CD4-positive, alpha-beta T cell treated with Interferon alpha-2 for 1 hour (primary cell): ENCODE measurements around the gene CDIP1.
"Not testable (repeated sequence)": the region's sequence is repeated elsewhere in the genome, so short reads cannot be mapped to it uniquely, and the experiment has no call there.

ENCODE experiments used
- DNase-seq, 2 donors: peaks; one replicate each; pipeline ENCODE4 v3.0.0-alpha.2; 2020 to 2022

Gene CDIP1

GRCh38 chr16:4538350-4539235 lies at the start of gene CDIP1:
TSS of gene CDIP1 (minus strand) at chr16:4538773. CDS start at chr16:4514130, 24,643 bp downstream.
- DNase-seq, result peak; percentile 96

DNA sequence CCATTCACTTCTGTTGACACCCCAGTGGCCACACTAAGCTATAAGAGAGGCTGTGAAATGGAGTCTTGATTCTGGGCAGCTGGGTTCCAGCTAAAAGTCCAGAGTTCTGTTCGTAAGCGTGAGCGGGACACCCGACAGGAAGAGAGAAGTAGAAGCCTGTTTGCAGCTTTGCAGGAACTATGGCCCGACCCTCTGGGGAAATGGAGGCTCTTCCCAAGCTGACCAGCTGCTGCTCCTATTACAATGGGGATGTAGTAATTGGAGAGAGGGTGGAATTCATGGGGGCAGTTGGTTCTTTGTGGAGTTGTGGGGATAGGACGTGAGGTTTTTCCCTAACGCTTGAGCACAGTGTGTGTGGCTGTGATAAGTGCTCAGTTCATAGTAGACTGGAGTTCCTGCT lies 47.7 kb upstream of the CDIP1 start:
- DNase-seq, result no peak

DNA sequence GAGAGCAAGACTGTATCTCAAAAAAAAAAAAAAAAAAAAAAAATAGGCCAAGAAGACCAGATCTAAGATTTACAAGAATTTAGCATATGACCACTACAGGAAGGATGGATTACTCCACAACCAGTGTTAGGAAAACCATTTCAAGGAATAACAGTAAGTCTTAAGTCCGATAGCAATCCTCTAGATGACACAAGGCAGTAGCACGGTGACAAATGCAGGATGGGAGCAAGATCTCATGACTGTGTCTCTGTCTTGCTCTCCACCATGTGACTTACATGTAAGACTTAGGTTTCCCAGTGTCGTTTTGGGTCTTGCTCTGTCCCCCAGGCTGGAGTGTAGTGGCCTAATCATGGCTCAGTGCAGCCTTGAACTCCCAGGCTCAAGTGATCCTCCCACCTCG lies 45.3 kb upstream of the CDIP1 start:
- DNase-seq, result no peak

GRCh38 chr16:4580250-4580649 lies 41.7 kb upstream of the CDIP1 start:
- no peak for DNase-seq

GRCh38 chr16:4578961-4579530 lies 40.5 kb upstream of the CDIP1 start:
- DNase-seq, result no peak

DNA sequence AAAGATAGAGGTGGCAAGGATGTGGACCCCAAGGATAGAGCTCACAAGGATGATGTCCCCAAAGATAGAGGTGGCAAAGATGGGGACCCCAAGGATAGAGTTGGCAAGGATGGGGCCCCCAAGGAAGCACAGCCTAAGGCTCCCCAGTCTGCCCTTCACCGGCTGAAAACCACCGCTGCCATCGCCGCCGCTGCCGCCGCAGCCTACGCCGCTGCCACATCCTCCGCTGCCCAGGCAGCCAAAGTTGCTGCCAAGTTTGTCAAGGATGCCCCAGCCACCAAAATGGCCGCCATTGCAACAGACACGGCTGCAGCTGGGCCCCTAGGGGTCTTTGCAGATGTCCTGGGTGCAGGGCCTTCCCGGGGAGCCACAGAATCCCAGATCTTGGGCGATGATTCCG lies 37.4 kb upstream of the CDIP1 start:
- no peak for DNase-seq

DNA sequence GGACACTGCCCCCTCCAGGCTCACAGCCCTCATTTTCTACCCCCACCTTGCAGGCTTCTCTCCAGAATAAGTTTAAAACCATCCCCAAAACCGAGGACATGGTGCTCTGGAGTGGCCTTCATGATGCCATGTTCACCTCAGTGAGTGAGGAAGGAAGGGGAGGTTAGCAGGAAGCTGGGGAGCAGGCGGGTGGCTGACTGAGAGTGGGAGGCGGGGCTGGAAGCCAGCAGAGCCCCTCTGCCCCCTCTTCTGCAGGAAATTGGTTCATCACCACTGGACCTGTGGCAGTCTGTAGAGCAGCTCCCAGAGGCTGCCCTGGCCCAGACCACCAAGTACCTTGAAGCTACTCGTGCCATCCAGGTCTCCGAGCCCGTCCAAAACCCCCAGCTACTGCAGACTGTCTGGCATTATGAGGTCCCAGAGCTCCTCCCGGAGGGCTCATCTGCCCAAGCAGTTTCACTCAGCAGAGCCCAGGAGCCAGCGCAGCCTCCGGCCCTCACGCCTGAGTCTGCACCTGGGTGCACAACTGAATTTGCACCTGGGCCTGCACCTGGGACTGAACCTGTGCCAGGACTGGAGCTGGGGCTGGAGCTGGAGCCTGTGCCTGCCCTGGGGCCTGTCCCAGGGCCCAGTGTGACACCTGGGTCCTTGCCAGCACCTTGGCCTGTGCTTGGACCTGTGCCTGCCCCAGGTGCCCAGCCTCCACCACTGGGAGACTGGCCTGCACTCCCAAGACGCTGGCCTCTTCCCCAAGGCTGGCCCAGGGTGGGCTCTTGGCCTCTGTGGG lies 36.5 kb upstream of the CDIP1 start:
- DNase-seq, result no peak

DNA sequence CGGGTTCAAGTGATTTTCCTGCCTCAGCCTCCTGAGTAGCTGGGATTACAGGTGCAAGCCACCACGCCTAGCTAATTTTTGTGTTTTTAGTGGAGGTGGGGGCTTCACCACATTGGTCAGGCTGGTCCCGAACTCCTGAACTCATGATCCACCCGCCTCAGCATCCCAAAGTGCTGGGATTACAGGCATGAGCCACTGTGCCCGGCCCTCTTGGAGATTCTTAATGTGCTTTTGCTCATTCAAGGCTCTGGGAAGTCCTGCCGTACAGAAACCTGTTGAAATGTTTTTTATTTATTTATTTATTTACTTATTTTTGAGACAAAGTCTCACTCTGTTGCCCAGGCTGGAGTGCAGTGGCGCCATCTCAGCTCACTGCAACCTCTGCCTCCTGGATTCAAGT lies 35.4 kb upstream of the CDIP1 start:
- not testable (repeated sequence) for DNase-seq

GRCh38 chr16:4572715-4573114 lies 34.1 kb upstream of the CDIP1 start:
- no peak for DNase-seq

GRCh38 chr16:4570688-4571321 lies 32.2 kb upstream of the CDIP1 start:
- DNase-seq, result no peak

DNA sequence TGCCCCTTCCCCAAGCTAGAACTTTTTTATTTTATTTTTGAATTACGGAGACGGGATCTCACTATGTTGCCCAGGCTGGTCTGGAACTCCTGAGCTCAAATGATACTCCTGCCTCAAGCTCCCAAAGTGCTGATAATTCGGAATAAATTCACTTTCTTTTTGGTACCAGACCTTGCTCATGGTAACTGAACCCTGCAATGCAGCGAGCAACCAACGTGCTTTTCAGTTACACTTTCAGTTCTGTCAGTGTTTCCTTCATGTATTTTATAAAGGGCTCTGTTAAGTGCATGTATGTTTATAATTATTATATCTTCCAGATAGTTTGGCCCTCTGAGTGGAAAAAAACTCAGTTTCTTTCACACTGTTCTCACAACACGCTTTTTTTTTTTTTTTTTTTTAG lies 31.5 kb upstream of the CDIP1 start:
- no peak for DNase-seq

- DNase-seq, result no peak
These were observed 27.6 kb upstream of the CDIP1 start for GRCh38 chr16:4566144-4566543.

GRCh38 chr16:4564661-4565267 lies 26.2 kb upstream of the CDIP1 start:
- DNase-seq, result no peak

DNA sequence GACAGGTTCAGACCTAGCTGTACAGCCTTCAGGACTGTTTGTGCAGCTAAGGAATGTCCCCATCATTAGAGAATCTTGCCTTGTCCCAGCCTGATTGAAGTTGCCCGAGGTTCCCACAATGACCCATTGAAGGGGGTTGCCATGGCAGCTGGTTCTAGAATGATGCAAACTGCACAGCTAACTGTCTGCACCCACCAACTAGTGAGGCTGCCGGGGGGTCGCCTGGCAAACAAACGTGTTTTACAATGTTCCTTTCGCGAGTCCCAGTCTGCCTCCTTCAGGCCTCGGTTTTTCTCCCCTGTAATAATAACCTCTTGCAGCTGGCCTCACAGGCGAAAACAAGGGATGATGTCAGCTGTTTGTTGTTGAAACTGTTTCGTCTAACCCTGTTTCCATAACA lies 23.0 kb upstream of the CDIP1 start:
- no peak for DNase-seq

DNA sequence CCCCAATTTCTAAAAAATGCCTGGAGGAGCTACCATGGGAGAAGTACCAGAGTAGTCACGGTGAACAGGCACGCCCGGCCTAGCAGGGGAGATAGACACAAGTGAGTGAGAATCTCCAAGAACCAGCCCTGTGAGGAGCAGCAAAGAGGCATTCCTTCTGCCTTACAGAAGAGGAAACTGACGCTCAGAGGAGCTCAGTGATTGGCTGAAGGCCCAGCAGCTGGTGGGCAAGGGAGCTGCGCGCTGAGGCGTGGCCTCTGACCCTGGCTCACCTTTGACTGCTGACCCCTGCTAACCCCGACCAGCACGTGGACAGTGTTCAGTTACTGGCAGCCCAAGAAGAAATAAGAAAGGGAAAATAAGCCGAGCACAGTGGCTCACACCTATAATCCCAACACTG lies 19.4 kb upstream of the CDIP1 start:
- no peak for DNase-seq

GRCh38 chr16:4556580-4556979 lies 18.0 kb upstream of the CDIP1 start:
- no peak for DNase-seq

DNA sequence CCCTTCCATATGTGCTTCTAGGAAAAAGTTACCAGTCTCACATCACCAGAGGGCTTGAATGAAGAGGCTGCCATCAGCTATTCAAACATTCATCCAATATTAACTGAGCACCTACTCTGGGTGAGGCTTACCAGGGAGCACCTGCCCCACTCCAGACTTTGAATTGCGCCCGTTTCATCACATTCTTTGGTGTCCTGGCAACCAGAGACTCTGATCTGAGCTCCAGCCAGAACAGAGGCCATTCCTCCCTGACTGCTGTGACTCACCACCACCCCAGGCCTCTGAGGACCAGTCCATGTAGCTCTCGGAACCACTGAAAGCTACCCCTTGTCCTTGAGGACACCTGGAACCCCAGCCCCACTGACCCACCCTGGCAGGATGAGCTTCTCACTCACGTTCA lies 17.5 kb upstream of the CDIP1 start, which contains the start of gene C16orf96:
Gene C16orf96 (plus strand): TSS at position 229 of the 400 bp plus-strand sequence. CDS start 150 bp downstream, at position 379.
- no peak for DNase-seq

- DNase-seq, result no peak
These were observed 14.0 kb upstream of the CDIP1 start for GRCh38 chr16:4552541-4552940.

- DNase-seq, result no peak
These were observed 12.0 kb upstream of the CDIP1 start for GRCh38 chr16:4550591-4550990.

DNA sequence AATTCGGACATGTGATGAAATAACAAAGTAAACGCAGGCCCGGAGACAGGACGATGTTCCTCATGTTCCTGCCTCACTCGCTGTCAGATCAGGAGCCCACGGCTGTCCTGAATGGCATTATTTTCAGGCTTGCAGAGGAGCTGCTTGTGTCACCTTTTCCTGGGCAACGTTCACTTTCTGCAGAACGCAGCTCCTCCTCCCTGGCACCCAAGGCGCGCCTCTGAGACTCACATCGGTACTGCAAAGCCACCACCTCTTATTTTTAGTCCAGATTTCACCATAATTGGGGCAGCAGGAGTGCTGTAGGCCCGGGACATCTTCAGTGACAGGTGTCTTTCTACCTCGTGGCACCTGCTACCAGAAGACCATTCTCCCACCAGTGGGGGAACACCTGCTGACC lies 9.6 kb upstream of the CDIP1 start:
- no peak for DNase-seq

- no peak for DNase-seq
These were observed 5.9 kb upstream of the CDIP1 start for GRCh38 chr16:4544473-4544872.

DNA sequence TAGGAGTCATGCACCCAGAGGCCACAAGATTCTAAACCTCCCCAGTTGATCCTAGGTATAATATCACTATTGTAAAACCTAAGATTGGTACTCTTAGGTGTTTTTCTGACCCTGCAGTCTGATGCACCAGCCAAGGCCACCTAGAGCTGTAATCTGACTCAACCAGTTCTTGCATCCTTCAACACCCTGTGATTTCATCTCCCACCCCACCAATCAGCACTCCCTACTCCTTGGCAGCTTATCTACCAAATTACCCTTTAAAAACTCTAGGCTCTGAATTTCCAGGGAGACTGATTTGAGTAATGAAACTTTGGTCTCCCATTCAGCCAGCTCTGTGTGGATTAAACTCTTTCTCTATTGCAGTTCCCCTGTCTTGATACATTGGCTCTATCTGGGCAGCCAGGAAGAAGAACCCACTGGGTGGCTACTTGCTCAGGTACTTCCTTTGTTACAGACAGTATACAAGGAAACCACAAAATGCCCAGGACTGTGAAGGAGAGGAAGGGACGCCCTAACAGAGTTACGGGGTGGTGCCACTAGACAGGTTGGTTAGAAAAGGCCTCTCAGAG lies 1.2 kb upstream of the CDIP1 start:
- DNase-seq, result no peak
